K562 (cell line): ENCODE measurements around the gene ANO1.

ENCODE experiments used
- CTCF ChIP-seq, 3 experiments: IDR thresholded peaks in 2 of 3; conservative IDR thresholded peaks in 1 of 3; 2 replicates each; pipeline ENCODE4 v1.5.1; 2011 to 2012; ENCODE audit warnings: low read length in 3 of 3, mild to moderate bottlenecking in 3 of 3, control low read depth in 2 of 3, improper control_type of control experiment in 1 of 3, inconsistent platforms in 1 of 3, low read depth in 1 of 3, mixed read lengths in 1 of 3, moderate library complexity in 1 of 3; ENCODE audit not compliant: insufficient read depth in 2 of 3
- ERF ChIP-seq: fragments of 450-650 bp; formaldehyde crosslinking; IDR thresholded peaks from 2 replicates; pipeline ENCODE4 v1.4.0; 2020; ENCODE audit warnings: mild to moderate bottlenecking, mixed read lengths
- RNF2 ChIP-seq: sonication (generic); IDR thresholded peaks from 2 replicates; pipeline ENCODE4 v1.6.1; 2016
- ZFPM2 ChIP-seq: fragments of 250-450 bp; sonication (Bioruptor Pico); IDR thresholded peaks from 2 replicates; pipeline ENCODE4 v1.5.1; 2022; ENCODE audit warnings: mild to moderate bottlenecking
- TF ChIP-seq, protein P1 (sequence below): fragments of 200-800 bp; sonication (Bioruptor generic); IDR thresholded peaks from 2 replicates; pipeline ENCODE4 v1.6.1; 2016; ENCODE audit warnings: missing genetic modification characterization, missing compliant biosample characterization

- no peak for TF ChIP-seq CTCF (IDR thresholded peaks at IDR 0.05 in 2 of 3, conservative IDR thresholded peaks at IDR 0.05 in 1 of 3; ENCODE audit: insufficient read depth in 2 of 3, low read depth in 1 of 3, low read length in 3 of 3)
- TF ChIP-seq, protein P1, sequence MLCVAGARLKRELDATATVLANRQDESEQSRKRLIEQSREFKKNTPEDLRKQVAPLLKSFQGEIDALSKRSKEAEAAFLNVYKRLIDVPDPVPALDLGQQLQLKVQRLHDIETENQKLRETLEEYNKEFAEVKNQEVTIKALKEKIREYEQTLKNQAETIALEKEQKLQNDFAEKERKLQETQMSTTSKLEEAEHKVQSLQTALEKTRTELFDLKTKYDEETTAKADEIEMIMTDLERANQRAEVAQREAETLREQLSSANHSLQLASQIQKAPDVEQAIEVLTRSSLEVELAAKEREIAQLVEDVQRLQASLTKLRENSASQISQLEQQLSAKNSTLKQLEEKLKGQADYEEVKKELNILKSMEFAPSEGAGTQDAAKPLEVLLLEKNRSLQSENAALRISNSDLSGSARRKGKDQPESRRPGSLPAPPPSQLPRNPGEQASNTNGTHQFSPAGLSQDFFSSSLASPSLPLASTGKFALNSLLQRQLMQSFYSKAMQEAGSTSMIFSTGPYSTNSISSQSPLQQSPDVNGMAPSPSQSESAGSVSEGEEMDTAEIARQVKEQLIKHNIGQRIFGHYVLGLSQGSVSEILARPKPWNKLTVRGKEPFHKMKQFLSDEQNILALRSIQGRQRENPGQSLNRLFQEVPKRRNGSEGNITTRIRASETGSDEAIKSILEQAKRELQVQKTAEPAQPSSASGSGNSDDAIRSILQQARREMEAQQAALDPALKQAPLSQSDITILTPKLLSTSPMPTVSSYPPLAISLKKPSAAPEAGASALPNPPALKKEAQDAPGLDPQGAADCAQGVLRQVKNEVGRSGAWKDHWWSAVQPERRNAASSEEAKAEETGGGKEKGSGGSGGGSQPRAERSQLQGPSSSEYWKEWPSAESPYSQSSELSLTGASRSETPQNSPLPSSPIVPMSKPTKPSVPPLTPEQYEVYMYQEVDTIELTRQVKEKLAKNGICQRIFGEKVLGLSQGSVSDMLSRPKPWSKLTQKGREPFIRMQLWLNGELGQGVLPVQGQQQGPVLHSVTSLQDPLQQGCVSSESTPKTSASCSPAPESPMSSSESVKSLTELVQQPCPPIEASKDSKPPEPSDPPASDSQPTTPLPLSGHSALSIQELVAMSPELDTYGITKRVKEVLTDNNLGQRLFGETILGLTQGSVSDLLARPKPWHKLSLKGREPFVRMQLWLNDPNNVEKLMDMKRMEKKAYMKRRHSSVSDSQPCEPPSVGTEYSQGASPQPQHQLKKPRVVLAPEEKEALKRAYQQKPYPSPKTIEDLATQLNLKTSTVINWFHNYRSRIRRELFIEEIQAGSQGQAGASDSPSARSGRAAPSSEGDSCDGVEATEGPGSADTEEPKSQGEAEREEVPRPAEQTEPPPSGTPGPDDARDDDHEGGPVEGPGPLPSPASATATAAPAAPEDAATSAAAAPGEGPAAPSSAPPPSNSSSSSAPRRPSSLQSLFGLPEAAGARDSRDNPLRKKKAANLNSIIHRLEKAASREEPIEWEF: no peak
- TF ChIP-seq RNF2: no peak
- no peak for TF ChIP-seq ERF (CRISPR knock-in tag)
- no peak for TF ChIP-seq ZFPM2 (CRISPR knock-in tag)
Measured at GRCh38 chr11:70226183-70226582, 148.1 kb downstream of the ANO1 start.
